Globus pallidus (tissue), 1 donor: ENCODE results near the gene RASD1.

Source experiments
- DNase-seq: peaks from one replicate; pipeline ENCODE4 v3.0.0-alpha.2; 2015; ENCODE audit warnings: low spot score

Gene RASD1

DNA sequence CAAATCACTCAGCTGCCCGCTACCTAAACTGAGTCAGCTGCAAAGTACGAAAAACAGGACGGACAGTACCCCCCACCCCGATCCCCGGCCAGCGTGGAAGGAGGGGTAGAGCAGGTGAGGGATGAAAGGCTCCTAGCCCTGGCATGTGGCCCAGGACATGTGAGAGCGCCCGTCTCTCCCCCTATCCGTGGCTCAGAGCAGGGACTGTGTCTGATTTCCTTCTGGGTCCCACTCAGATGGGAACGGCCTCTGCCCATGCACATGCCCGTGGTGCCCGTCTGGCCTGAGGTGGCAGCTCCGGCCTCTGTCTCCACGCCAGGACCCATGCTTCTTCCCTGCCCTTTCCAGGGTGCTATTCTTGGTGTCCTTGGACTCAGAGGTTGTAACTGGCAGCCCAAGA, 30.2 kb upstream of the RASD1 start:
- DNase-seq, result no peak

DNA sequence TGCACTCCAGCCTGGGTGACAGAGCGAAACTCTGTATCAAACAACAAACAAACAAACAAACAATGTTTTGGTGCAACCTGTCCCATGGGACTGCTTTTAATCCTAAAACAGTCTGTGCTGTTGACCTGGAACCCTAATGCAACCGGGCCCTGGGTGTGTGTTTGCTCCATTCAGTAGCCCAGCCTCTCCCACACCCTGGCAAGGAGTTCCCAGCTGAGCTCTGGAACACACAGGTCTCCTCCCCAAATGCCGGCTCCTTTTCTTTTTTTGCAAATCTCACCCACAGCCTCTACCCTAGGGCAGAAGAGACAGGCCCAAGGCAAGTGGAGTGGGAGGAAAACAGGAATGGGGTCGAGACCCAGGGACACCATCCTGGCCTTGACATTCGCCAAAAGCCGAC, 29.8 kb upstream of the RASD1 start:
- DNase-seq, result no peak

DNA sequence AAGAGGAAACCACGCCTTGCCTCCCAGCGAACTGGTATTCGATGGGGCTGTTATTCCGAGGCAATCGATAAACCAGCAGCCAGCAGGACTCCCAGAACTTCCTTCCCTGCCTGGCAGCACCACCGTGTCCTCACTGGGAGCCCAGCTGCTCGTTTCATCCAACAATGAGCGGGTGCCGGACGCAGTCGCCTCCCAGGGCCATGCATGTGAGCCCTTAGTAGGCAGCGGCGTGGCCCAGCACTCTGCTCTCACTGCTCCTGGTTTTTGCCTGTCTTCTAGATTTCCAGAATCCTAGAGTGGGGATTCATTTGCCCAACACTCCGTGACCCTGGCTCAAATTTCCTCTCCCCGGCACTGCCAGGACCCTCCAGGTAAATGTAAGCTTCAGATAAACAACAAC, 29.1 kb upstream of the RASD1 start:
- DNase-seq, result no peak

DNA sequence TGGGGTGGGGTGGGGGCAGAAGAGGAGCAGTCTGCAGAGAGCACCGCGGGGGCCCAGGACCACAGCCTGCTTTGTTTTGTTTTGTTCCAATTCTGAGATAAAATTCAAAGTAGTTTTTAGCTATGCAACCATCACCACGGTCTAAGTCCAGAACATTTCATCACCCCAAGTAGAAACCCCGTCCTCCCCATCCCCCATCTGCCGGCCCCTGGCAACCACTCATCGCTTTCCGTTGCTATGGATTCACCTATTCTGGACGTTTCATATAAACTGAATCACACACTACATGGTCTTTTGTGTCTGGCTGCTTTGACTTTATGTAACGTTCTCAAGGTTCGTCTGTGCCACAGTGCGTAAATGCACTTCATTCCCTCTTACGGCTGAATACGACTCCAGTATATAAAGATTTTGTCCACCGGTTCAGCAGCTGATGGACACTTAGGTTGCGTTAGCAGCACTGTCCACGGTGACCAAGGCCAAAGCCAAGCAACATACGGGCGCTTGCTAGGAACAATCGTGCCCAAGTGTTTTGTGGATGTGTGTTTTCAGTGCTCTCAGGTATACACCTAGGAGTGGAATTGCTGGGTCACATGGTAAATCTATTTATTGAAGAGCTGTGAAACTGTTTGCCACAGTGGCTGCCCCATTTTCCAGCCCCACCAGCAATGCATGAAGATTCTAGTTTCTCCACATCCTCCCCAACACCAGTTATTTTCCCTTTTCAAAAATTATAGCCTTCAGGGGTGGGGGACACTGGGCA, 27.7 kb upstream of the RASD1 start:
- DNase-seq, result no peak

DNA sequence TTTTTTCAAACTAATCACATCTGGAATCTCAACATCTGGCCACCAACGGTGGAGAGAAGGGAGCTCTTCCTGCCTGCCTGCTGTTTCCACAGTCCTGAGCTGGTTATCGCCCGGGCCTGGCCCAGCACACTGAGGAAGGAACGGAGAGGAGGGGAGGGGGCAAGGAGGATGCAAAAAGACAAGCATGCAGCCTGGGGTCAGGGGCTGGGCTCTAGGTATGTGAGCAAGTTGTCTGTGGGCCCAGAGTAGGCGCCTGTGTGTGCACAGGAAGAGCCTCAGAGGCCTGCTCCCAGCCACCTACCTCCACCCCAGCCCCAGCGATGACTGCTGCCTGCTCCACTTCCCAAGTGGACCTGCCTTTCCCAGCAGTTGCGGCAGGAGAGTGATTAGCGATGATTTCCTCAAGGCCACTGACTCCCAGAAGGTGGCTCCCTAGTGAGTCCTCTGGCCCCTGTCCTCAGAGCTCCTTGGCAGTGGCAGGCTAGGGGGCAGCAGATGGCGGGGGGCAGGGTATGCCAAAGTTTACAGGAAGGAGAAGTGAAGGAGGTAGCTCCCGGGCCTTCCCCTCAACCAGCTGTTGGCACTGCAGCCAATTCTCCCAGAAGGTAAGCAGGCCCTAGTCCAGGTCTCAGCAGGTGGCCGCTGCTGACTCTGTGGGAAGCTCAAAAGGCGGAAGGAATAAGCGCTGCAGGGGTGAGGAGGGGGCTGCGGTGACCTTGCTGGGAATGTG, 27.0 kb upstream of the RASD1 start:
- DNase-seq, result no peak

DNA sequence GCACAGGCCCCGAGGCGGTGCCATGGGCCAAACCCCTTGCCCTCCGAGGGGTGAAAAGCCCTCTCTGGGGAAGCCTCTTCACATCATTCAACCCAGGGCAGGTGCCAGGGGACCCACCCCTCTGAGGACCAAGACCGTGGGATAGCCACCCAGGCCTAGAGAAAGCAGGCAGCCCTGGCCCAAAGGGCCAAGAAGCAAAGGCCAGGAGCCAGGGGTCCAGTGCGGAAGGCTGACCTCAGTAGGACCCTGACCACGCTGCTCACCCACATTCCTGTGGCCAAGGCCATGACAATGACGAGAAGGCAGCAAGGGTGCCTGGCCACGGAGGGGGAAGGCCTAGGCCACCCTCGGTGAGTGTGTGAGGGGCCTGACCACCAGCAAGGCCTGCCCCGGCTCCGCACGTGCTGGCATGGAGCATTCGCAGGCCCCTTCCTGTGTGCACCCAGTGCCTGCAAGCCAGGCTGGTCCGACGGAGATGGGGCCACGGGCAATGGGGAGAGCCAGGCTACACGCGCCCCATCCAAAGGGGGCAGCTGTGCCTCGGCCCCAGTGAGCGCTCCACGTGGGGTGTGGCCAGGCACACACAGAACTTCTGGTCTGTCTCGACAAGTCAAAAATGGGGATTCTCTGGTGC, 24.5 kb upstream of the RASD1 start:
- no peak for DNase-seq

DNA sequence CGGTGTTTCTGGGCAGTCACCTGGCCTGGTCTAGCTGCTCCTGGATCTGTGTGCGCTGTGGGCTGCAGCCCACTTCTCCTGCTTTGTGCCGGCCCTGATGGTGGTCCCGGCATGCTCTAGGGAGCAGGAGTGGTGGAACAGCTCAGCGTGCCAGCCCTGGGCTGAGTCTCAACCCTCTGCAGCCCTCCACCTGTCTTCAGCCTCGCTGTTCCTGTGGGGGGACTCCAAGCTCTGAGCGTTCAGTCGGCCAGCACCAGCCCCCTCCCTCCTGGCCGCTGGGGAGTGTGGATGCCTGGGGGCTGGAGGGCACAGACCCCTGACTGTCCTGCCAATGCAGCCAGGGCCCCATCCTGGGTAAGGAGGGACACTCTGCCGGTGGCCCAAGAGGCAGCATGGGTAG, 23.7 kb upstream of the RASD1 start:
- no peak for DNase-seq

DNA sequence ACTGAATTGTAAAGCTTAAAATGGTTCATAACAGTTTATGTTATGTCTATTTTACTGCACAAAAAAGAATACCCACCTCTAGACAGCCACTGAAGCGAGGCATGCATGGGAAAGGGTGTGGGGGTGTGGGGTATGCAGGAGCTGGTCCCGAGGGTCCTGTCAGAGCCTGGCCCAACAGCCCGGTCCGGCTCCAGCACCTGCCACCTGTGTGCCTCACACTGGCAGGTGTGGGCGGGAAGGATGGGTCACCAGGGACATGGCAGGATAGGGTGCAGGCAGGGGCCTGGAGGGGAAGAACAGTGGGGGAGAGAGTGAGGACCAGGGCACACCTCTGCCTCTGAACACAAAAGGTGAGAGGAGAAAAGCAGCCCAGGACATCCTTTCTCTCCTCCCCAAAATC, 22.8 kb upstream of the RASD1 start:
- no peak for DNase-seq

DNA sequence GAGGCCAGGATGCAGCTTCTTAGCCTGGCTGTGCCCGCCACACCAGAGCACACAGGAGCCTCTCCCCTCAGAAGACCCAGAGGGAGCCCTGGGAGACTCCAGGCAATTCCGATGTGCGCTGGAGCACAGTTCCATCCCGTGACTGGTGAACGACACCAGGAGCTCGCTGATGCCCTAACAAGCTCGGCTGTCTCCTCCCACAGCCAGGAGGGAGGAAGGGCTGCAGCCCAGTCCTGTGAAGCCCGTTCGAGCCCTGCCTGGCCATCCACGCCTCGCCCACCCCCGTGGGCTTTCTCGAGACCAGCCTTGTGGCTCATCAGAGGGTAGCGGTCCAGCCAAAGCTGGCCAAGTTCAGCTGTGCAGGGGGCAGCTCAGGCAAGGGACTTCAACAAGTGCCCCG, 21.8 kb upstream of the RASD1 start:
- DNase-seq, result no peak

DNA sequence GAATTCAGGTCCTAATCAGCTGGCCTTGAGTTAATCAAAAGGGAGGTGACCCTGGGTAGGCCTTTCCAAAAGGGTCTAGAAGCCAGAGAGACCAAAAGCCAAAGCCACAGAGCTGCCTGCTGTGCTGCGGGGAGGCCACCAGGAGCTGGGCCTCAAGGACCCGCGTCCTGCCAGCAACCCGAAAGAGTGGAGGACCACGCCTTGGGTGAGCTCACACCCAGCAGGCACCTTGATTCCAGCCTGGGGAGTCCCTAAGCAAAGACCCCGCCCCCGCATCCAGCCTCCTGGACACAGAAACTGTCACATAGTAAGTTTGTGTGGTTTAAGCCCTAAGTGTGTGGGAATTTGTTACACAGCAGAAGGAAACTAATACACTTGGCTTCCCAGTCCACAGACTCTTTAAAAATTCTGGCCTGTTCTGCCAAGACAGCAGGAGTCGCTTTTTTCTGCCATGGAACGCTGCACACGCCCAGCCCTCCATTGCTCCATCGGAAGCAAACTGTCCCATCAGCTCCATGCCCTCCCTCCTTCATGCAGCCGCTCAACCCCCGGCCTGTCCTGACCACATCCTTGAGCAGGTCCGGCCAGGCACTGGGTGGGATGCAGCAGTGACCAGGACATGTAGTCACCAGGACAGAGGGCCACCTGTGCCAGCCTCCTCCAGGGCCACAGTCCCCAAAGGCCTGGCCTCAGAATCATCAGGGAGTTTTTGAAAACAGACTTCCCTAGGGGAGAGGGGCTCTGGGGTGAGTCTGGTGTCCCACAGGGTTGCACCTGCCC, 20.9 kb upstream of the RASD1 start:
- no peak for DNase-seq

DNA sequence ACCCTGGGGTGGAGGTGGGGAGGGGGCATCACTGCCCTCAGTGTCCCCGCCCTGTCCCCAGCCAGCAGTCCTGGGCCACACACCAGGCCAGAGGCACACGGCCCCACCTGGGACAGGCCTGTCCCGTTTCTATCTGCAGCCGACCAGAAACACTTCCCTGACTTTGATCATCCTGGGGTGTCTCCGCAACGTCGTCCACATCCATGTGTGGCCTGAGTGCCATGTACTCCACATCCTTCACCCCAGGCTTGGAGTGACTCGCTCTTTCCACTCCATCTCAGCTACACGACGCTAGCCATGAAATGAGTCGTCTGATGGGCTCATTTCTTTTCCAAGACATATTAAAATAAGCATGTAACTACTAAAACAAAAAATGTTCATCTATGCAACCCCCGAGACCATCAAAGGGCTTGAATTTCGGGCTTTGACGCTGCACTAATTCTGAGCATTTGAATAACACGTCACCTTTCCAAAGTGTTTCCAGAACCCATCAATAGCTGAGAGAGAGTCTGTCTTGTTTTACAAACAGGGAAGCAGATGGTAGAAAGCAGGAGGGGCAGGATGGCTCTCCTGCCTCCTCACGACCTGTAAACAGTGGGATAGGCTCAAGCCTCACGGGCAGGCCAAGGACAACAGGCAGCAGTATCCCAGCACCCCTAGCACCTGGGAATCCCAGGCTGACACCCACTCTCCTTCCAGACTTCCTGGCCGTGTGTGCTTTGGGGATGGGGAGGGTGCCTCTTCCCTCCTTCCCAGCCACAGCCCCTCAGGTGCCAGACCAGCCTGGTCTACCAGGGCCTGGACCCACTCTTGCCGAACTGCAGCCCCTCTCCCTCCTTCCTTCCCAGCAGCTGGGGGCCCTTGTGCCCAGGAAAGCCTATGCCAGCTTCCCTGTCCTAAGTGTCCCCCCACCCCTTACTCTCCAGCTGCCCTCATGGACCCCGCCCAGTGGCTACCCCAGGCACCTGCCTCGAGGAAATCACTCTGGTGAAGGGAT, 20.0 kb upstream of the RASD1 start:
- no peak for DNase-seq

DNA sequence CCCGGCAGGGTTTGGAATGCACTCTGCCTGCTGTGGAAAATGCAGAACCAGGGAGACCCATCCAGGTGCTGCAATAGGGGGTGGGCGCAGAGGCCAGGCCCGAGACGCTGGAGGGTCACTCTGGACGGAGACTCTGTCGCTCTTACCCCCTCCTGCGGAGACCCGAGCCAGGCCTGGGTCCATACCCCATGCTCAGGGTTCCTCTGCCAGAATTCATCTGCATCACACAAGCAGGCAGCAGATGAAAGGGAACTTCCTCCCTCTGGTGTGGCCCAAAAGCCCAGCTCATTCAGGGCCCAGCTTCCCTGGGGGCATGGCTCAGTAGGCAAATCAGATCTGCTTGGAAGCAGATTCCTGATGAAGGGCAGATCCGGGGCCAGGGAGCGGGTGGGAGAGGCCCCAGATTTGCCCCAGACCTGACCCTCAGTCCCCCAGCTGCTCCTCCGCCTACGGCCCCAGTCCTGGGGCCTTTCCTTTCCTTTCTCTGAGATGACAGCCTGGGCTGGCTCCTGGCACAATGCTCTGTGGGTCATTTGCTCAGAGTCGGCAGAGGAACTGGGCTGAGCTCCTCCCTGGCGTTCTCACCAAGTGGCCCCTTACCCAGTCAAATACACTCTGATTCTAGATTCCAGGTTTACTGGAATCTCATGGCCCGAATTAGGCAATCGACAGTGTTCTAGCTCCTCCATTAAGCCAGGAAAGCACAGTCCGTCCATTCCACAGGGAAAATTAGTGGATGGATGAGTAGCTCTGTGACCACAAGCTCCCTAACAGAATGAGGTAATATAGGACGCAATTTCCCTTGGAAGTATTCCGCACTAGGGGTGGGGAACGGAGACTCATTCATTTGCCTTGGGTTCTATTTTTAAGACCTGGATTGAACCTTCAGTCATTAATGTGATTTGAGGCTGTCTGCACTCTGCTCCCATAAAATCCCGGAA, 19.1 kb upstream of the RASD1 start:
- no peak for DNase-seq

DNA sequence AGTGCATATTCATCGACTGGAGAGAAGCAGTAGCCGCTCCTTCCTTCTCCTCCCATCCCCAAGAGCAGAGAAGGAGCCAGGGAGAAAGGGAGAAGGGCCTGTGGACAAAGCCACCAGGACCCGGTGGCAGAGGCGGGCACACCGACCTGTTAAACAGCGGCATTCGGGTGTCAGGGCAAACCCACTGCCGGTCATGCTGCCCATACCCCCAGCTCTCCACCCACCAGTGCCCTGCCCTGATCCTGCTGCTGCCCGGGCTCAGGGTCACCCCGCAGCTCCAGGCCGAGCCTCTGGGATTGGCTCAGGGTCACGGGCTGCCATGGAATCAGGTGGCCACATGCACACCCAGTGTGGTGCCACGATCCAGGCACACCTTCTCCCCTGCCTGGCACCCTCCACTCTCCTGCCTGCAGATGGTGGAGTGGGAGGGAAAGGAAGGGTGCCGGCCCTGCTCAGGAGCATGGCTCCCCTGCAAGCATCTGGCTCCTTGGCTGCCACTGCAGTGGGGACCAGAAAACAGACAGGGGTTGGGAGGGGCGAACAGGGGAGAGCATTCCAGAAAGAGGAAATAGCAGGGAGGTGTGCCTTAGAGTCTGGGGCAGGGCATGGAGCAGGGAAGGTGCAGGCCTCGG, 18.3 kb upstream of the RASD1 start:
- DNase-seq, result no peak

DNA sequence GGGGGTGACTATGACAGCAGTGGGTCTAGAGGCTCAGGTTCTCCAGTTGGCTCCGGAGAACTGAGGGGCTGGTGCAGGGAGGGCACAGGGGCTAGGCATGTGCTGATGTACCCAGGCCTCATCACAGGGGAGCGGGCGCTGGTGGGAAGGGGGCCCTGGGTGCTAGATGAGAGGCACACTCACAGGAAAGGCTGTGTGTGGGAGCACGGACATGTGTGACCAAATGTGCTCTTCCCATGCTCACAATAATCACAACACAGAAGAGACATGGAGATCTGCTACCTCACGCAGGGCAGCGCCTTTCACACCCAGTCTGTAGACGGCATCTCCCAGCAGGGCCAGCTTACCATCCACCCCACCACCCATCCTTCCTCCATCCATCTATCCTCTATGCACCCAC, 17.4 kb upstream of the RASD1 start:
- DNase-seq, result no peak

DNA sequence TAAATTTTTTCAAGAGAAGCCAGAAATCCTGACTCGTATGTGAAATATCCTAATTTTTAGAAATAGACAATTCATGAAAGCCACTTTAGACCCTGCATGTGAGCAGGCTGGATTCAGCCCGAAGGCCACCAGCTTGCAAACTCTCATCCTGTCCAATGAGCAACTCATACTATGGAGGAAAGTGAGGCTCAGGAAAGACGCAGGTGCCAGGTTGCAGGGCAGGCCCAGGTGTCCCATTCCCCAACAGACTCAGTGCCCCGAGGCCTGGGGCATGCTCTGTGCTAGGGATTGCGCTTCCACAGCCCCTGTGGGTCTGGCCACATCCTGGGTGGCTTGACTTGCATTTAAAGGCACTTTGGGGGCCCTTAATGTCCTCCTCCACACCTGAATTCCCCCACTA, 16.7 kb upstream of the RASD1 start:
- DNase-seq, result no peak

DNA sequence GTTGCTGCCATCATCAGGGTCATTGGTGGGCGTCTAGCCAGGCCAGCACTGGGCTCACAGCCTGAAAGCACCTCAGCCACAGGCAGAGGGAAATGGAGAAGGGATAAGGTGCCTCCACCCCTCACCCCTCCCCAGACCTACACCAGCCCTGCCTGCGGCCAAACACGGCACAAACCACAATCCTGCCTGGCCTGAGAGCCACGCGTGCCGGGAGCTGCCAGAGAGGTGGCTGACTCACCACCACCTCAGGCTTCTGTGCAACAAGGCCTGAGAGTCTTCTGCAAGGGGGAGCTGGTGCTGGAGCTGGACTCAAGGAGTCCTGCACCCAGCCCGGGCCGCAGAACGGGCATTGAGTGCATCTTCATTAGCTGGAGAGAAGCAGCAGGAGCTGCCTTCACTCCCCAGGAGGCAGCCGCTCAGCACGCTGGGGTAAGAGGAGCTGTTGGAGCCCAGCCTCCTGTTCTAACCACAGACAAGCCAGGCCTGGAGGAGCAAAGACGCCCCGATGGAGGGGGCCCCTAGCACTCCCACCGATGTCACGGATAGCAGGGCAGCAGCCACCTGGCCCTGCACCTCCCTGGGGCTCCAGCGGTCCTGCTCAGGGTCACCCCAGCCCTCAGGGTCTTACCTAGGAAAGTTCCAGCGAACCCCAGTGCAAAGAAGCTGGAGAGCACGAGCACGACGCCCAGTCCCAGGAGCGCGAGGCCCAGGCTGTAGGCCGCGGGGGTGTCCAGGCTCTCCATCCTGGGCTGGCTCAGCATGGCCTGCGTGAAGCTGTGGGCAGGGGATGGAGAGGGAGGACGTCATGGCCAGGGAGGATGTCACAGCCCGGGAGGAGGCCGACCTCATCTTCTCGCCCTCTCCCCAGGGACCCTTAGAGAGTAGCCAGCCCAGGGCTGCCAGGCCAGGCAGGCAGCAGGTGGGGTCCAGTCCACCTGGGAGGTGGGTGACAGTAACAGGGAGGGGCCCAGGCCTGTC, 16.0 kb upstream of the RASD1 start:
- DNase-seq, result no peak

DNA sequence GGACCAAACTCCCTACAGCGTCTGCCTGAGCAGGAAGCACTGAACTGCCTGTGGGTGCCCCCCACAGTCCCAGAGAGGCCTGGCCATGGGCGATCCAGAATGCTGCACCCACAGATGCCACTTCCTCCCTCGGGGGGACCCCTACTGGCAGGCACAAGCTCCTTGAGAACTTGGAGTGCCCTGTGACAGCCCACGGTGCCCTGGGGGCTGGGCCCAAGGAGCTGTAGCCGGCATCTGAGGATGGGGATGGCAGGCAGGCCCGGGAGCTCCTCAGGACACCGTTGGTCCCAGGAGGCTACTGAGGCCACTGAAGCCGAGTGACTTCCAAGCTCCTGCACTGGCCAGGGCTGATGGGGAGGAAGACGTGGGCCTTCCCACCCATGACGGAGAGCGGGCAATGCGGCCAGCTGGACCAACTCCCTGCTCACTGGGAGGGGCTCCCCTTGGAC, 15.1 kb upstream of the RASD1 start:
- no peak for DNase-seq
